Ammon's horn (tissue), 1 donor: ENCODE measurements around the gene SKP1.

ENCODE experiments used
- DNase-seq: peaks from one replicate; pipeline ENCODE4 v3.0.0-alpha.2; 2016; ENCODE audit warnings: low spot score

Gene SKP1

DNA sequence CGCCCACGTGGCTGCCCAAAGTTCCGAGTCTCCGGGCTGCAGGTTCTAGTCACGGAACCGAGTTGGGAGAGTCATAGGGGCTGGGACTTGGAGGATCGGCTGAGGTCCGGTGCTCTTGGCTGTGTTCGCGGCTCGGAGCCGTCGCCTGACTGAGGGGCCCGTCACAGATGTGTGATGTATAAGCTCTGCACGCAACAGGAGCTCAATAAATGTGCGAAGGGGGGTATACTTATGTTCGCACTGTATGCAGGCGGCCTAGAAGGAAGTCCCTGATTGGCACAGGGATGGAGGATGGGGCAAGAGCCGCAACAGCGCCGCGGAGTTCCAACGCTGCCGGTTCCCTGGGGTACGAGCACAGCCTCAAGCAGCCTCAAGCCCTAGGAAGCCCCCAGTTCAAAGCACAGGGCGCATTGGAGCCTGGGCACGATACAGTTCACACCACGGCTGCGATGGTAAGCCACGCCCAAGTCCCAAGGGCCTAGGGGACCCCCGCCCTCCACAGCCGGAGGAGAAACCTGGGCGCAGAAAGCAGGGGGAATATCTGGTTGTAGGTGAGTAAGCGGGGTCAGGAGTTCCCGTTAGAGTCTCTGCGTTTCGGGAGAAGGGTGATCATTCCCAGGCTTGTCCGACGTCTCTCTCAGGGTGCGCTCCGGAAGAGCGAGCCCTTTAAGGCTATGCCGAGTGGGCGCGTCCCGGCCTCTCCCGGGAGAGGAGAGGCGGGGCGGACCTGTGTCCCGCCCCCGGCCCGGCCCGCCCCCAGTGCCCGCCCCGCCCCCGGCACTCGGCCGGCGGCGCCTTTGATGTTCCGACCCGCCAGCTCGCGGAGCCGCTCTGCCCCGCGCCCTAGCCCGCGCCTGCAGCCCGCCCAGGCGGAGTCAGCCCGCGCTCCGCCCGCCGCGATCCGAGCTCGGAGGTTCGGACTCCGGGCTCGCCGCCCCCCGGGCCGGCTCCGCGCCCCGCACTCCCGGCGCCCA is 62.6 kb downstream of the SKP1 start, which contains the start of gene TCF7:
TSS of gene TCF7 (plus strand) at position 780 of the 974 bp plus-strand sequence. CDS start 226 bp downstream, outside the sequence.
- DNase-seq = peak; percentile 74

DNA sequence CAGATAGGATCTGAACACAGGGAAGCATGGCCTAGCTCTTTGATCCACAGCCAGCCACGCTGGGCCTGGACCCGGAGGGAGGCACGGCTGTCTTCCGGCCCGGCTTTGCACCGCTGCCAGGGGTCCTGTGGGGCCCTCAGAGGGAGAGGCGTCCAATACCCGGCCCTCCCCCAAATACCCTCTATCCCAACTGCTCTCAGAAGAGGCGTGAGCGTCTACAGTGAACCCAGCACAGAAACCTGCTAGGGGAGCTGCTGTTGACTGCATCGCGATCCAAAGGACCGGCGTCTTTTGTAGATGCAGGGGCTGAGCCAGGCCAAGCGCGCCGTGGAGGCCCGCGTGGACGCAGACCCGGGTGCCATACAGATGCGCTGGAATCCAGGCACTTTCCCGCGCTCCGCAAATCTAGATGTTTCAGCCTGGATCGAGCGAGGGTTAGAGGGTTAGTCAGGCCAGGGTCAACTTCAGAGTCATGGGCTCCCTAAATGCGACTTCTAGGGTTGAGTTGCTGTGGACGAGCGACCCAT is 63.3 kb downstream of the SKP1 start:
- no peak for DNase-seq

DNA sequence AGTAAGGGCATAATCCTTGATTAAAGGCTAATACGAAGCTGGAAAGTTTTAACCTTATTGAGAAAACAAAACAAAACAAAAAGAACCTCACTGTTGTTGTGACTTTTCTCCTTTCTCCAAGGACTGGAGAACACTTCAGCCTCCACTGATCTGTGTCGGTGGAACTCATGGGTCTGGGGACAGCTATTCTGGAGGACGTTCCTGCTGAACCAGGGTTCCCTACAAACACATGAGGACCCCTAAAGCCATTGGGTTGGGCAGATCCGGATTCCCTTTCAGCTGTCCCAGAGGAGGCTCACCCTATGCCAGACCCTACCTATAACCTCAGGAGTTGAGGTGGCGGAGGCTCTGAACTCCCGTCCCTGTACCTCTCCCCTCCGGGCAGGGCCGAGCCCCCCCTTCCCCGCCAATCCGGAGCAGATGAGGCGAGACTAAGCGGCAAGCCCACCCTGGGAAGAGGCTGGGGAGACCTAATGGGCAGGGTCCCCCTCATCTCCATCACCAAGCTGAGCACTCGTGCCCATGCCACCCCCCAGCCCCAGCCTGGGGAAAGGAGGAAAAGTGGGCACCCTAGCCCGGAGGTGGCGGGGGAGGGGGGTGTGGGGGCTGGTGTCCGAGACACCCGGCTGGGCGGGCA is 63.9 kb downstream of the SKP1 start:
- DNase-seq = no peak

DNA sequence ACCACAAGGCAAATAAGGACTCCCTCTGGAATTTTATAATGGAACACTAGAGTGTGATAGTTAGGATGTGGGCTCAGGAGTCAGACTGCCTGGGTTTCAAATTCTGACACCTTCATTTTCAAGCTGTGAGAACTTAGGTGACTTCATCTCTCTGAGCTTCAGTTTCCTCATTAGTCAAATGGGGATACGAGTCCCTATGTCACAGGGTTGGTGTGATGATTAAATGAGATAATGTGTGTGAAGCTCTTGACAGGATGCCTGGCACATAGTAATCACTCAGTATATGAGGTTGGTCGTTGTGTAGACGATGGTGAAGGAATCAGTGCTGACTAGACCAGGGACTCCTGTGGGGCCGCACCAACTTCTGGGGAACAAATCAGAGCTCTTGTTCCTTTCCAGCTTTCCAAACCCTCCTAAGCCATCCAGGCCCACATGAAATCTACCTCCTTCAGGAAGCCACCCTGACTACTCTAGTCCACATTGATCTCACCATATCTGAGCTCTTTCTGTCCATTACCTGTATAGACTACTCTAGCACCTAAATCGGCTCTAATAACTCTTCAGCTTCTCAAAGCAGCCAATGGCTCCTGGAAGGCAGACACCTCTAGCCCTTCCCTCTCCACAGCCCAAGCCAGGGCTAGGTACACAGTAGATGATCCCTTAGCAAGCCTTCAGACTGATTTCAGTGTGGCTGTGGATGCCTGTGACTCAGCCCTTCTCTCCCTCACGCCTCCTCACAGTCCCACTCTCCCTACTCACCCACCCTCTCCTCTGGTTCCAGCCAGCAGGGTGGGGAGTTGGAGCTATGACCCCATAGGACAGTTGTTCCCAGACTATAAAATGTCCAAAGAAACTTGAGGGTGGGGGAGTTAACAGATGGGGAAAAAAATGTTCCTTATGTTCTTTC is 64.8 kb downstream of the SKP1 start:
- DNase-seq = no peak

DNA sequence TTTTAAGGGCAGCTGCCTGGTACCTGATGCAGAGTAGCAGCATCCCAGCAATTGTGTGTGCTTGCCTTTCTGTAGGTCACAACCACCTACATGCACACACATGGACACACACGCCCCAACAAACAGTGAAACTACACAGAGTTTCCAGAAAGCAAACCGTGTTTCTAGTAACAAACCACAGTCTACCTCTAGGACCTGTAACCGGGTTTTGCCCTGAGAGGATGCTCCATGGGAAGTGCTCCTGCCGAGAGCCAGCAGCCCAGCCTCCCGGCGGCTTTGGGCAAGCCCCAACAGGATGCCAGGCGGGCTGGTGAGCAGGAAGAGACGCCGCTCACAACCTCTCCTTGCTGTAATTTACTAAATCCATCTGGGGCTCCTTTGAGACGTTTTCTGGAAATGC is 66.4 kb downstream of the SKP1 start:
- no peak for DNase-seq

DNA sequence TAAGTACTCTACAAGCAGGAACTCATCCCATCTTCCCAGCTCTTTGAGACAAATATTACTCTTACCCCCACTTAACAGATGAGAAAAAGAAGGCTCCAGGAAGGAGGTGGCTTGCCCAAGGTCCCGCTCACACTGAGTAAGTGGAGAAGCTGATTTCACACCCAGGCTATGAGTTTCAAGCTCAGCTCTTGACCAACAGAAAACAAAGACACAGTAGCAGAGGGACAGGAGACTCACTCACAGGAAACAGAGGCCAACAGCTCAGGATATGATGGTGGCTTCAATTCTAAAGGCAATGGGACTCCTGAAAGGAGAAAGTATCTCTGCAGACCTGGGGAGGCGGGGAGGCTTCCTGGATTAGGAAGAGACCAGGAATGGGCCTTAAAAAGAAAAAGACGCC is 69.0 kb downstream of the SKP1 start:
- DNase-seq = no peak

DNA sequence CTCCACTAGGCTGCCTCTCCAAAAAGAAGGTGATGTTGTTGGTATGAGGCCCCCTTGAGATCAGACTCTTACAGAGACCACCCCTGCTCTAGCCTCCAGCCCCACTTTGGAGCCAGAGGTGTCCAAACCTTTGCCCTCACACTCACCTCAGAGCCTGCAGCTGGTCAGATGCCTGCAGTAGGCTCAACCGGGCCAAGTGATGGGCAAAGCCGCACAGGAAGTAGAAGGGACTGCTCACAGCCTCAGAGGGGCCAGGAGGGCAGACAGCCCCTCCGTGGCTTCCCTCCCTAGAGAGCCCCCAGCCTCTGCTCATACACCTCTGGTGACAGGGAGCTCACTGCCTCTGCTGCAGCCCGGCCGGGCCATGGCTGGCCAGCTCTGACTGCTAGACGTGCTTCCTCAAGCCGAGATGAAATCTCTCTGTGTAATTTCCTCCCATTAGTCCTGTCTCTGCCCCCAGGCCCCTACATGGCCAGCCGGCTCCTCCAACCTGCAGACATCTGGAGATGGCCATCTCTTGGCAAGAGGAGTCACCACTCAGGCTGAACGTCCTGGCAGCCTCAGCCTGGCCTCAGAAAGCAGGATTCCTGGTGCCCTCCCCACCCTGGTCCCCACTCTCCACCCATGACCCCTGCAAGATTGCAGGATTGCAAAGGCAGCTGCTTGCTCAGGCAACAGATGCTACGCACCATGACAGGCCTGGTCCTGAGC is 69.6 kb downstream of the SKP1 start:
- no peak for DNase-seq

DNA sequence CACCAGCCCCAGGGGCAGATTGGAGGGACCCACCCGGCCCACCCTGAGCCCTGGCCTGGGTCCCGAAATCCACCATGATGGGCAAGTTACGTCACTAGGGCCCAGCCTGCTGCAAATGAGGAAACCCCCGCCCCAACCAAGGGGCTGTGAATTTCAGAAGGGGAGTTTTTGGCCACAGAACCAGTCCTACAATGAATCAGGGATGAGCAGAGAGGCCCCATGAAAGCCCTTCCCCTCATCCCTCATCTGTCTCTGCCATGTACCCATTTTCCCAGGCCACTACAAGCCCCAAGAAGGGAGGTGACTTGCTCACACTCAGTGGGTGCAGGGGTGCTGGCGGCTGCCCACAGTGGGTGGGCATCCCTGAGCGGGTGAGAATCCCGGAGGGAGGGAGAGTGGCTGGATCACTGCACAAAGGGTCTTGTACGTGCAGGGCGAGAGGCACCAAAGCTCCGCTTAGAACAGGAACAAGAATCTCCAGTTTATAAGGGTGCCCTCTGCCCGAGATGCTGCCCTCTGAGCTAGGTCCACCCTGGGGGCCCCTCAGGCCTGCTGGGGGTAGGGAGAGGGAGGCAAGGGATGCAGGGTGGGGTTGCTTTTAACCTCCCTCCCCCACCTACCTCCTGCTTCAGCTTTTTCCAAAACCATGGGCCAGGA is 72.6 kb downstream of the SKP1 start:
- DNase-seq = no peak

DNA sequence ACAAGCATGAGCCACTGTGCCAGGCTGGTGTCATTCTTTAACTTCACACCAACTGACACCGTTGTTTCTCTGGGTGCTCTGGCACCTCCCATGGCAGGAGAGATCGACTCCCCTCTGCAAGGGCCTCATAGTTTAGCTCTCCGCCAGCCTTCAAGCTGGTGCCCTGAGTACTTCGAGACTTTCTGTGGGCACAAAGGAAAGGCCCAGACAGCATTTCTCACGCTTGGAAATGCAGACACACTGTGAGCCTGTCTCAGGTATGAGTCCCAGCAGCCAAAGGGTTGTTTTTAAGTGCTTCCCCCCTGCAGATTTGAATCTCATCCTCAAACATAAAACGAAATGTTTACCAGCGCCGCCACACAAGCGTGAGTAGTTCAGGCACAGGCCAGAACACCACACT is 73.4 kb downstream of the SKP1 start:
- DNase-seq = no peak

DNA sequence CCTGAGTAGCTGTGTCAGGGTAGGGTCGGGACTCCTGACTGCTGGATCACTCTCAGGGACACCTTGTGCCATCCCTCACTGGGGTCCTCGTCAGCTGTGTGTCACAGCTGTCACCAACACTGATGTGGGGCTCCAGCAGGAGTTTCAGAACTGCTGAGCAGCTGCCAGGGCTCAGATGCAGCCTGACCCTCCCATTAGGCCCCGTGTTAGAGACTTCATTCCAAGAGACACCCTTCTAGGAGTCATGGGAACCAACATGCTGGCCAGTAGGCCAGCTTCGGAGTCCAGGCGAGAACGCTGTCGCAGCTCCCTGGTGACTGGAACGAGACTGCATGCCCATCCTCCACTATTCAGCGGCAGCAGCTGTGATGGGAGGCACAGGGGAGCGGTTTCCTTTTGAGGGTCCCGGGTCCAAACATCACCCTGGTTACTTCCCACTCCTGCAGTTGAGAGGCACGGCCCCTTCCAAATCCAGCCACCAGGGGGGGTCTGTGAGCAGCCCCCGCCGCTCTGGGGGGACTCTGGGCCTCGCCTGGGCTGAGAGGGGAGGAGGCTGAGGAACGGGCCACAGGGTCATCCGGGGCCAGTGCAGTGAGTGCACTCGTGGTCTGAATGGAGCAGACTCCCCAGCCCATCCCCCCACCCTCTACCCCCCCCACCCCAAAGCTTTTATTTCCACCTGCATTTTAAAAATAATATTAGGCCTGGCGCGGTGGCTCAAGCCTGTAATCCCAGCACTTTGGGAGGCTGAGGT is 74.9 kb downstream of the SKP1 start:
- peak; percentile 66 for DNase-seq

DNA sequence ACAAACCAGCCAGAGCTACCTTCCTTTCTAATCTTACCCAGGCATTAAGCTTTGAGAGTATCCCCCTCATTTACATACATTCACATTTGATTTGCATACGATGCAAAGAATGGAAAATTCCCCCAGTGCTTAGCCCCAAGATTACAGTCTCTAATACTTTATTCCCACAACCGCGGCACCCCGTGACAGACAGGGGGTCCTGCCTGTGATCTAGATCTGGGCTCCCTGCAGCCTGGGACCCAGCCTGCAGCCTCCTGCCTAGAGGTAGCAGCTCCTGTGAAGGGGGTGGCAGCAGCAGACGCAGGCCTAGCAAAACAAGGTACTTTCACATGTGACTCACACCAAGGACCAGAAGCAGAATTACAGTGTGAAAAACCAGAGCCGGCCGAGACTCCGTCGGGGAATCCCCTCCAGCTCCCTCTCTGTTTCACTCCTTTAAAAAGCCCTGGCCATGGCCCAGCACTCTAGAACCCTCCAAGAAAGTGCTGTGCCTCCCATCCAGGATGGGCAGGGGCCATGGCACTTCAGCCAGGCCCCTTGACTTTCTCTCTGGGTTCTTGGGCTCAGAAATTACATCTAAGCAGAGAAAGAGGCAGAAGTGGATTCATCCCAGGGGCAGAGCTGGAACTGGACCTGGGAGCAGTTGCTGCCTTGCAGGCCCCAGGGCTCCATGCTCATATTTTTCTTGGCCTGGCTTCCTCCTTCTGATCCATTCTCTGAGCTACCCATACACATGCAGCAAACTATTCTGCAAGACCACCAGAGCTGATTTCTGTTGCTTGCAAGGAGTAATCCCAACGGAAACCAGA is 76.3 kb downstream of the SKP1 start:
- no peak for DNase-seq

DNA sequence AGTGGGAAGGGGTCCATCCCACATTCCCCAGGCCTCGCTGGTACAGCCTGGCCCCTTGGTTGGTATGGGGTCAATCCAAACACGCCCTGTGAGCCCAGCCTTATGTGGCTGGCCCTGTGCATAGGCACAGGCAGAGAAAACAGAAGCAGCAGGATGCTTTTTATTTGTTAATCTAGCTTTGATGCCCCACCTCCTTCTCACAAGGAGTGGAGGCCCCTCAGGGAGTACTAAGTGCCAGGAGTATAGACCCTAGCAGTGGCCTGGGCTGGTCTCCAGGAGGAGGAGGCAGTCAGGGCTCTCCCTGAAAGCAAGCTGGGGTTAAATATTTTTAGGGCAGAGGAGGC is 76.8 kb downstream of the SKP1 start:
- DNase-seq = no peak

DNA sequence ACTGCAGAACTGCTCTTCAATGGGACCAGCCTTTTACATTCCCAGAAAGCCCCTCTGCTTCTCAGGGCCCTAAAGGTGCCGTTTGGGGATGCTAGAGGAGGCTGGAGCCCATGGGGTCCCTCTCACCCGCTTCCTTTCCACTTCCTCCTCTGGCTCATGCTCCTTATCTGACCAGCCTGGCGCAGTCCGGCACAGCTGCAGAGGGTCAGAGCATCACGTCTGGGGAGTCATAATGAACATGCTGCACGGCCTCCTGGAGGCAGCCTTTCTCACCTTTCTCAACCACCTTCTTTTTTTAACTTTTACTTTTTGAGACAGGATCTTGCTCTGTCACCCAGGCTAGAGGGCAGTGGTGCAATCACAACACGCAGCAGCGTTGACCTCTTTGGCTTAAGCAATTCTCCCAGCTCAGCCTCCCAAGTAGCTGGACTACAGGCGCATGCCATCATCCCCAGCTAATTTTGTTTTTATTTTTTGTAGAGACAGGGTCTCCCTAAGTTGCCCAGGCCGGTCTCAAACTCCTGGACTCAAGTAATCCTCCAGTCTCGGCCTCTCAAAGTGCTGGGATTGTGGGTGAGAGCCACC is 77.4 kb downstream of the SKP1 start:
- no peak for DNase-seq
